K562 (cell line): Measurements from ENCODE around the gene NFATC2. TPM values are rescaled to one million over a fixed set of nuclear protein-coding genes. Genes with fewer than 3 reads are reported as not detected.

ENCODE experiments used
- ATF1 ChIP-seq, 2 experiments: fragments of 450-650 bp in 1 of 2; IDR thresholded peaks; 2 replicates each; pipeline ENCODE4 v1.6.1; 2016; ENCODE audit warnings: missing compliant biosample characterization in 1 of 2, missing genetic modification characterization in 1 of 2
- BCL6 ChIP-seq: fragments of 250-450 bp; sonication (Bioruptor Pico); IDR thresholded peaks from 2 replicates; pipeline ENCODE4 v1.4.0; 2020
- CBFA2T2 ChIP-seq: fragments of 450-650 bp; conservative IDR thresholded peaks from 2 replicates; pipeline ENCODE4 v1.6.1; 2017; ENCODE audit warnings: mild to moderate bottlenecking
- CBX1 ChIP-seq: sonication (generic); IDR thresholded peaks from 2 replicates; pipeline ENCODE4 v1.6.1; 2016; ENCODE audit warnings: antibody characterized with exemption, low read depth, mild to moderate bottlenecking
- DPF2 ChIP-seq: fragments of 450-650 bp; IDR thresholded peaks from 2 replicates; pipeline ENCODE4 v1.6.1; 2016
- NFATC3 ChIP-seq: fragments of 450-650 bp; IDR thresholded peaks from 2 replicates; pipeline ENCODE4 v1.6.1; 2017; ENCODE audit warnings: mild to moderate bottlenecking
- NFIX ChIP-seq: fragments of 250-450 bp; sonication (Bioruptor Pico); IDR thresholded peaks from 2 replicates; pipeline ENCODE4 v1.4.0; 2020; ENCODE audit warnings: low read depth, mild to moderate bottlenecking, moderate library complexity
- SMARCC2 ChIP-seq: fragments of 450-650 bp; IDR thresholded peaks from 2 replicates; pipeline ENCODE4 v1.6.1; 2017; ENCODE audit warnings: antibody characterized with exemption, moderate library complexity, mild to moderate bottlenecking, low read depth
- STAT5B ChIP-seq: fragments of 250-450 bp; sonication (Bioruptor Pico); IDR thresholded peaks from 2 replicates; pipeline ENCODE4 v1.8.0; 2021; ENCODE audit warnings: mild to moderate bottlenecking, inconsistent platforms
- USF2 ChIP-seq: sonication (generic); formaldehyde crosslinking; IDR thresholded peaks from 2 replicates; pipeline ENCODE4 v1.5.0; 2020; ENCODE audit warnings: missing genetic modification reagents
- ZC3H11A ChIP-seq: IDR thresholded peaks from 2 replicates; pipeline ENCODE4 v1.6.1; 2012; ENCODE audit warnings: low read depth, low read length, improper control_type of control experiment
- ZC3H8 ChIP-seq: fragments of 450-650 bp; IDR thresholded peaks from 2 replicates; pipeline ENCODE4 v1.6.1; 2017
- ZFPM2 ChIP-seq: fragments of 250-450 bp; sonication (Bioruptor Pico); IDR thresholded peaks from 2 replicates; pipeline ENCODE4 v1.5.1; 2022; ENCODE audit warnings: mild to moderate bottlenecking
- ZHX1 ChIP-seq: fragments of 150-350 bp; conservative IDR thresholded peaks from 2 replicates; pipeline ENCODE4 v1.6.1; 2014; ENCODE audit warnings: low read length
- ZNF174 ChIP-seq: fragments of 250-450 bp; sonication (Bioruptor Pico); IDR thresholded peaks from 2 replicates; pipeline ENCODE4 v1.4.0; 2020; ENCODE audit warnings: mild to moderate bottlenecking
- ZNF263 ChIP-seq: sonication (generic); formaldehyde crosslinking; IDR thresholded peaks from 2 replicates; pipeline ENCODE4 v1.8.0; 2022; ENCODE audit warnings: mild to moderate bottlenecking, missing genetic modification reagents, borderline replicate concordance
- ZNF407 ChIP-seq: fragments of 450-650 bp; IDR thresholded peaks from 2 replicates; pipeline ENCODE4 v1.6.1; 2016; ENCODE audit warnings: low read depth
- ZNF778 ChIP-seq: fragments of 450-650 bp; formaldehyde crosslinking; IDR thresholded peaks from 2 replicates; pipeline ENCODE4 v1.4.0; 2020; ENCODE audit warnings: mild to moderate bottlenecking, moderate library complexity
- ZNF830 ChIP-seq: fragments of 250-450 bp; sonication (Bioruptor Pico); IDR thresholded peaks from 2 replicates; pipeline ENCODE4 v1.5.0; 2021; ENCODE audit warnings: mild to moderate bottlenecking
- polyA plus RNA-seq, 8 experiments: library from polyadenylated mRNA; depleted of rRNA in 4 of 8; stranded (reverse) in 5 of 8; unstranded in 3 of 8; fragments of >200 nt; fragmentation: Nextera tagmentation in 2 of 8; fragmentation: Illumina TruSeq in 1 of 8; extraction: Ambion mirVana in 2 of 8; extraction: Trizol in 1 of 8; gene quantifications; 2 replicates each; pipeline versions ENCODE4 v1.2.1 to v1.2.3, GENCODE V29; 2011 to 2014; ENCODE audit warnings: inconsistent platforms in 1 of 8, missing spikeins in 1 of 8
- total RNA-seq, 7 experiments: library from RNA; depleted of rRNA in 6 of 7; stranded (reverse); fragments of >200 nt in 6 of 7; fragmentation: Illumina TruSeq in 2 of 7; extraction: Trizol in 2 of 7; gene quantifications; 2 replicates each; pipeline versions ENCODE4 v1.2.1 to v1.2.3, GENCODE V29; 2011 to 2021; ENCODE audit warnings: low replicate concordance in 1 of 7

NFATC2 gene
- total and polyA plus RNA-seq, 9 of the 15 experiments (the other 6 are each of a cell fraction or from before 2014, with no cell fraction given), result 1.9 to 11.2 (median 3.0) TPM

- TF ChIP-seq DPF2 (peak; percentile 88), ZNF778 (CRISPR knock-in tag) (no peak), ATF1 (CRISPR knock-in tag; IDR thresholded peaks at IDR 0.05) (no peak), ATF1 (tag; IDR thresholded peaks at IDR 0.05) (no peak), ZC3H11A (no peak), ZFPM2 (CRISPR knock-in tag) (no peak), BCL6 (CRISPR knock-in tag) (no peak), ZNF407 (no peak), ZC3H8 (no peak), CBX1 (no peak), CBFA2T2 (peak; percentile 82), ZNF263 (CRISPR knock-in tag) (no peak), USF2 (no peak), SMARCC2 (peak; percentile 61; the same call in 1 of the 2 replicates), NFIX (CRISPR knock-in tag) (no peak), ZHX1 (no peak), STAT5B (no peak), ZNF174 (CRISPR knock-in tag) (no peak), ZNF830 (CRISPR knock-in tag) (no peak), NFATC3 (no peak)
These were observed 168.6 kb downstream of the NFATC2 start (continued) for GRCh38 chr20:51373713-51374455.
